GM19351 (cell line): ENCODE data around the gene KIF21B.

Source experiments
- ATAC-seq: cut with Tn5 transposase; IDR thresholded peaks from one replicate; pipeline ENCODE4 v1.9.1; 2021; ENCODE audit warnings: mild to moderate bottlenecking, moderate library complexity; ENCODE audit not compliant: unreplicated experiment

KIF21B gene

DNA sequence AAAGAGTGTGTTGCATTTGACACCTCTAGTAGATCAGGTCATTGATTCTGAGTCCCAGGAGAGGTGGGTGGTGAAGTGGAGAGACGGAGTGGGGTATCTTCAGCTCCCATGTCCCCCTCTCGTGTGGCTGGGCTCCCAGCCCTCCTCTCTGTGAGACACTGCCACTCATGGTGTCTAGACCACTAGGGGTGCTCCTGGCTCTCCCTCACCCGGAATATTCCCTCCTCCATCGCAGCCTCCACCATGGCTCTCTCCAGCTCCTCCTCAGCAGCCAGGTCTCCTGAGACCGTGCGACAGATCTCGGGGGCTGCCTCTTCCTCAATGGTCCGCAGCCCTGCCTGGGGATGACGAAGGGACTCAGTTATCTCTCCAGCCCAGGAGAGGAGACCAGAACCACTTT is 20.6 kb upstream of the KIF21B start:
- no peak for ATAC-seq

DNA sequence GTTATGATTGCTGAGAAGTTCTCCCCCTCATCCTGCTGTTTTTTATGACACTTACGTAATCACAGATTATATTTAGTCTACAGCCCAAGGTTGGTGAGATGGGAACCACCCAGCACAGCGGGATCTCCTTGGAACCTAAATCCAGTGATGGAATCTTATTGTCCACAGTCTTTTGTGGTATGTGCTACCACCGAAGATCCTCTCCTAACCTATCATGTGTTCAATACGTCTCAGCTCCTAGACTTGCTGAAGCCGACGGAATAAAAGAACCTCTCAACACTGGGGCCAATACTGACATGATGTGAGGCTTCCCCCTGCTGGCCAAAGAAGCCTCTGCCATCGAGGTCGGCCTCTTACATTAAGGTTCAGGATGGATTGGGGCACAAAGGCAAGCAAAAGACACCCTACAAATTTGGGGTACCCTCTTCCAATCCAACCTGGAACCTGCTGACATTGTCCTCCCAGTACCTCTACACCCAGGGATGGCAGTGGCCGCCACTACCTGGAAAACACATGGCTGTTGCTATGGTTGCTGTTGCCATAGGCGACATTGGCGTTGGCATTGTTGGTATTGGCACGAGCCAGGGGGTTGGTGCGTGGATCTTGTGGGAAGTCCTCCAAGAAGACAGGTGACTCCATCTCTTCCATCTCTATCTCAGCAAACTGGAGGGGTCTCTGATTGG is 19.4 kb upstream of the KIF21B start:
- ATAC-seq = peak; percentile 77

DNA sequence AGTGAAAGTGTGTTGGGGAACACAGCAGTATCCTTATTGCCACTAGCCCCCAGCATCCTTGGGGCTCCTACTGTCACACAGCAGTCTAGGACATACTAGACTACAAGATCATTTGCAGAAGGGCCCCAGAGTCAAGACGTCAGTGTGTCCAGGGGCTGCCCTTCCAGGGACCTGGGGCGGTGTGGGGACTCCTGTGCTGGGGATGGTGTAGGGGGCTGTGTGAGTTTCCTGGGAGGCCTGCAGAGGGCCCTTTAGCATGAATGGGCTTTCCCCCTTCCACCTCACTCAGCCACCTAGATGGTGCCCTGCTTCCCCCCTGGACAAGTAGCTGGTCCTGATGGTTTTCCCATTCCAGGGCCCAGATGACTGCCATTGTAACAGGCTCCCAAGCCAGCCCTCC is 17.5 kb upstream of the KIF21B start:
- ATAC-seq = no peak

DNA sequence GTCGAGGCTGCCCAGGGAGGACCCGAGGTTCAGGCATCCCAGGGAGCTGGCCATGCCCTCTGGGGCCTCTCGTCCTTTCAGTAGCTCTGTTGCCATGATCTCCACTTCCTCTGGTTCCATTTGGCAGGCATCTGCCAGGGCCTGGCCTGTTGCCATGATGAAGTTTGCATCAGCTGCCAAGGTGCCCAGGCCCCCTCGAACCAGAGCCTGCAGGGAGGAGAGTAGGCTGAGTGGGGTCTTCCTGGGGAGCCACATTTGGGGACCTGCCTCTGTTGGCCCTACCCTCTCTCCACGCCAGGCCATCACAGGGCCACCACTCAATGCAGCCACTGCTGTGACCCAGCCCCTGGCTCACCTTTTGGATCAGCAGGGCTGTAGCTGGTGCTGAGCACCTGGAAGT is 16.4 kb upstream of the KIF21B start:
- ATAC-seq = no peak

DNA sequence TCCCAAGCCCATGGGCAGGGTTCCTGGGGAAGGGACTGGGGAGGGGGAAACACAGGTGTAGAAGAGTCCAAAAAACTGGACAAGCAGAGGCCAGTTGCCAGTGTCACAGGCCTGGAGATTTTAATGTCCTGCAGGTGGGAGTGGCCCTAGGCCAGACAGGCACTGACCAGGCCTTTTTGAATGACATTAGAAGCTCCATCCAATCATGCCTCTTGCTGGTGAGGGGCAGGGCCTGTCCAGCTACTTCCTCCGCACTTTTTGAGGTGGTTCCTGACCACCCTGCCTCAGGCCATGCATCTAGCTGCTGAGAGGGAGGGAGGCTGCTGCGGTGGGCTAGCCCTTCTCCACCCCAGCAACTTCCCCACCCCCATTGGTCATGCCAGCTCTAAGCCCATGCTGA is 15.9 kb upstream of the KIF21B start:
- no peak for ATAC-seq

- no peak for ATAC-seq
Measured at GRCh38 chr1:201038186-201038876, 14.8 kb upstream of the KIF21B start.

DNA sequence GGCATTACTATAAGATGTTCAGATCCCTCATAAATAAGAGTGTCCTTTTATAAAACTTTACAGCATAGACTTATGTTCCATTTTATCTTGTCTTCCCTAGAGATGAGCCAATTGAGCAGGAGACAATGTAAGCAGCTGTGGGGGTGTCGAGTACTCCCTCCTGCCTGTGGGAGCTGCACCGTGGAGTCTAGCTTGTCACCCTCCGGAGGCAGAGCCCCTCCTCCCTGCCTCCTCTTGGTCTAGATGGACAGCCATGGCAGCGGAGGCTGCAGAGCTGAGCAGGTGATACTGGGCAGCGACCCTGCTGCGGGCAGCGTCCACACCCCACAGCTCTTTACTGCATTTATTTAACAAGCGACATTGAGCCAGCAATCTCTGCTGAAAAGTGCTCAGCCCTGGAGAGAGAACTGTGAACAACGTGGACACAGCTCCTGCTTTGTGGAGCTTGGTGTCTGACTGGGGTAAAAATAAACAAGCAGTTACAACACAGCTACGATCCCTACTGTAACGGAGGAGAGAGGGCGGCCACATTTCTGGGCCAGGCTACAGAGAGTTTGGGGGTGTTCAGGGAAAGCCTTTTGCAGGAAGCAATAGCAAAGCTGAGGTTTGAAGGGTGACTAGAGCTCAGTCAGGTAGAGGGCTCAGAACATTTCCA is 12.8 kb upstream of the KIF21B start:
- no peak for ATAC-seq

- no peak for ATAC-seq
Measured at GRCh38 chr1:201034671-201035070, 11.2 kb upstream of the KIF21B start.

DNA sequence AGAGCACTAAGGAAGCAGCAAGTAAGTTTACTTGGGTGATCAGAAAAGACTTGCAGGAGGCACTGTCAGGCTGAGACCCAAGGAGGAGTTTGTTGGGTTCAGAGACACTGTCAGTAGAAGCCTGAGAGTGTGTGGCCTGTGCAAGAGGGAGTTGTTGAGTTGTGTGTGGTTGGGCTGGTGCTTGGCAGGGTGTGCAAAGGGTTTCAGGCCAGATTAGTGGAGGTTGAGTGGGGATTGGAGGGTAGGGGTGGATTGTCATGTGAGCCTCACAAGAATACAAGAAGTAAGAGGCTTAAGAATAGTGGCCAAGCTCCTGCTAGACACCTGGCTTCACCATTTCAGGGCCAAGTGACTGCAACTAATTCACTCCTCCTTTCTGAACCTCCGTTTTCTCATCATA is 8.9 kb upstream of the KIF21B start:
- no peak for ATAC-seq

DNA sequence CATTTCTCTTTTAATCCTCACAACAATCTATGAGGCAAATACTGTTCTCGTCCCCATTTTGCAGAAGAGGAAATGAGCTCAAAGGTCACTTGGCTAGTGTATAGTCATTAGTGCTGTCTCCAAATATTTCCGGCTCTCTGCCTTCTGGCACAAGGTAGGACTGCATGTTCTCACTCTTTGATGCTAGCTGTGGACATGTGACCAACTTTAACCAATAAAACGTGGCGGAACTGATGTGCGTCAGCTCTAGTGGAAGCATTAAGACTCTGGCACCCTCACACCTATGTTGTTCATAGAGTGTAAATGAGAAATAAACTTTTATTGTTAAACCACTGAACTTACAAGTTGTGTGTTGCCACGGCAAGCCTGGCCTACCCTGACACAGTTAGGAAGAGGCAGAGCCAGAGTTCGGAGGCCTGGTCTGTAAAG is 5.0 kb upstream of the KIF21B start:
- ATAC-seq = no peak

- ATAC-seq = no peak
Measured at GRCh38 chr1:201026836-201027235, 3.3 kb upstream of the KIF21B start.

DNA sequence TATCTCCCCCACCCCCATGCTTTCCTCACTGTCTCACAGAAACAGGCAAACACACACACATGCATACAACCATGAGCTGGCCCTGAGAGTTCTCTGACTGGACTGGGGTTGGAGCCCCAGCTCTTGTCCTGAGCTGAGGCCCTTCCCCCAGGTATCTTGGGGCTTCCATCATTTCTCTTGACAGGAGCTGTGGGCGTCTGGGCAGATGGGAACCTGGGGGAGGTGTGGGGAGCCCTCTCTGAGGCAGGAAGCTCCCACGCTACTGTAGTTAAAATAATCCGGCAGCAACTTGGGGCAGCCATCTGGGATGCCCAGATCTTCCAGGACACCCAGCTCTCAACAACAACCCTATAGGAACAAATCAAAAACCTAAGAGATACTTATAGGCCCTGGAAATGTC is 2.7 kb upstream of the KIF21B start:
- no peak for ATAC-seq

GRCh38 chr1:201025571-201026002 is 2.1 kb upstream of the KIF21B start:
- no peak for ATAC-seq

DNA sequence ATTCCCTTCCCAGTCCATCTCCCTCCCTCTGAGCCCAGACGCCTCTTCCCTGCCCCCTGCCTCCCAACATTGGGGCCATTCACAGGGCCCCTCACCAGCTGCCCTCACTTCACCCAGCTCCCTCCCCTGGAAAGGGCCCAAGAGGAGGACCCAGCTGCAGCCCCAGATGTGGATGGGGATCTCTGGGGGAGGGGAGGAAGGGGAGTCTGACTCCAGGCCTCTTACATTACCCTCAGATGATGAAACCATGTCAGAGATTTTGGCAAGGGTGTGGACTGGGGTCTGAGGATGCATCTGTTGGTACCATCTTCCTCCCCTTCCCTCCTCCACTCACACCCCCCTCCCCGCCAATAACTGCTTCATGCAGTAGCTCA is 1.1 kb upstream of the KIF21B start:
- ATAC-seq = no peak

- ATAC-seq = no peak
Measured at GRCh38 chr1:201023920-201024624, 558 bp upstream of the KIF21B start.

DNA sequence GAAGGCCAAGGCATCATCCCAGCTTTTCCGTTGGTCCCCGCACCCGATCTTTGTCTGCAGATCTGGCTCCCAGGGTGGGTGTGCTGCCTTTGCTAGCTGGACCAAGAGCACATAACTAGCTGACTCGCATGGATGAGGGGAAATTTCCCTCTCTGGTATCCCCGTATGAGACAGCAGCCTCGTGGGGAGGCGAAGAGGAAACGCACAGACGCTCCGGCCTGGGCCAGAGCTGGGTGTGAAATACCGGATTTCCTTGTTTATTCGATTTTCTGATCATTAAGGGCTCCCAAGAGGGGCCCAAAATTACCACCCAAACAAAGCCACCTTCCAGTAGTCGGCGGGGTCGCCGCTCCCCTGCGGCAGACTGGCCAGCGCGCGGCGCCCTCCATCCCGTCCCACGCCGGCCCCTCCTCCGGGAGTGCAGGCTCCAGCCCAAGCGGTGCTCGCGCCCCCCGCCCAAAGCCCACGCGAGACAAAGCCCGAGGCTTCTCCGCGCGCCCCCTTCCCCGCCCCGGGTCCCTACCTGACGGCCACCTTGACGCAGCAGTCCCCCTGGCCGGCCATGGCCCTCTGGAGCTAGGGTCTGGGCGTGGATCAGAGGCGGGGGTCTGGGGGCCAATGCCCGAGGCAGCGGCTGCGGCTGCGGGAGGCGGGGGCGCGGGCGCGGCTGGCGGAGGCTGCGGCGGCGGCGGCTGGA is 546 bp downstream of the KIF21B start:
- ATAC-seq = no peak

DNA sequence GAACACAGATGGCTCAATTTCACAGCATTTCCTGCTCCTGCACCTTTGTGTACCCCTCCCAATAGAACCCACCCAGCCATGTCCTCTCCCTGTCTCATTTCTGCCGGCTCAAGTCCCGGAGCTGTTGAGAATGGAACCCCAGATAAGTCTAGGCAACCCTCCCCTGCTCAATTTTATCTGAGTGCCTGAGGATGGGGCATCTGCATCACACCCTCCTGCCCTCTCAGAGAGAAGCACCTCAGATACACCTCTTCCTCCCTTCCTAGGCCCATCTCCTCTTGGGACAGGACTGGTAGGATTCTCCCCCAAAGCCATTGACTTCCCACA is 1.1 kb downstream of the KIF21B start:
- ATAC-seq = no peak

GRCh38 chr1:201021630-201022492 is 1.7 kb downstream of the KIF21B start:
- ATAC-seq = no peak

DNA sequence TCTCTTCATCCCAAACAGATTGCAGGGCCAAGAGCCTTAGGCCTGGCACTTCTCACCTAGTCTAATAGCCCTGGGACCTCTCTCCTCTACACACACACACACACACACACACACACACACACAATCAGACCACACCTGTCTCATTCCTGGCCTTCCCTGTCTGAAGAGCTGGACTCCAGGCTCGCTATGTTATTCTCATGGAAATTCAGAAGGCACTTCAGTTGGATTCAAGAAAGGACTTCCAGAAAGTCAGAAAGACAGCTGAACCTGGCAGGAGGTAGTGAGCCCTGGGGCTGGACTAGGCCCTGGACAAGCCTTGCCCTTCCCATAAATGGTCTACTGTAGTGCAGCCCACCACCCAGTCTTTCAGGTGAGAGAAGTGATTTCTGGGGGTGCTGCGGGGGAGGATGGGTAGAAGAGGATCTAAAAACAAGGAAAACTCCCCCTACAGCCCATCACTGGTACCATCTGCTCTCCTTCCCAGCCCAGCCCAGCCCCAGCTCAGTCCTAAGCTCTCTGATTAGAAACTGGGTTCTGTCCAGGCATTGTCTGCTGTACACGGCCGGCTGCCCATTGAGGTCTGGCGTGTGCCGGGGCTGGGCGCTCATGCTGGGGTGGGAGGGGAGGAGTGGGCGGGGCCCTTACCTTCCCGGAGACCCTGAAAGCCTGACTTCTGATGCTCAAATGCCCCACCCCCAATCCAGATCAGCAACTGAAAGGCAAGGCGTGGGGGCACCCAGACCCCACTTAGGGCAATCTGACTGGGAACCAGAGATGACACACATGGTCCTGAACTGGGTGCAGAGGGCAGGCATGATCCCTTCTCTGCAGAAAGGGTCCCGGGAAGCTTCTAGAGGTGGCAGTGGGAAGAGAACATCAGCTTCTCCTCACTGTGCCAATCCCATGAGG is 2.5 kb downstream of the KIF21B start:
- no peak for ATAC-seq
